Head of caudate nucleus (tissue), 42 donors: ENCODE results near the gene S100A9.

Experiments
- DNase-seq, 42 donors: peaks; one replicate each; pipeline versions ENCODE4 v3.0.0 to v3.0.0-alpha.2; 2020 to 2021; ENCODE audit warnings: mixed read lengths in 7 of 42
- intact Hi-C: fragments of 100-400 bp; cut with DNase I; formaldehyde crosslinking; loops from one replicate; pipeline ENCODE4 v1.15.0; 2022

Gene S100A9

GRCh38 chr1:153357076-153357852 lies 390 bp upstream of the S100A9 start:
- peak in 17 of 42 donors; percentile 4 to 60 (median 28) for DNase-seq
- intact Hi-C loops: no loop called here

- intact Hi-C loops: no loop called here
- DNase-seq: peak in 3 of 42 donors; percentile 4 to 9 (median 8)
Observed at GRCh38 chr1:153358691-153358975, 979 bp downstream of the S100A9 start.

DNA sequence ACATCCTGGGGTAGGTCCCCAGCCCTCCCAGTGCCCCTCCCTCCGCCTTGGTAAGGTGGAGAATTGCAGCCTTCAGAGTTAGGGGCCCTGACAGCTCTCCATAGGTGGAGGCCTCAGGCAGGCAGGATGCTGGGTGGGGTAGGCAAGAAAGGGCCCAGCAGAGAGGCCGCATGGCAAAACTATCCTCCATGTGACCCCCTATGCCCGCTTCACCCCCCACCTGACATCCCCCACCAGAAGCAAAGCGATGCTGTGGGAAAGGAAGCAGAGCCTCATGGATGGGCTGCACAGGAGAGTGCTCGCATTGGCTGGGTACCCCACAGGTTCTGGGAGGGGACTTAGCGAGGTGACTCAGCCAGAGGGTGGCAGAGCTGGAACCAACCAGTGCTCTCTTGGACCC lies 1.6 kb downstream of the S100A9 start:
- intact Hi-C loops: no loop called here
- DNase-seq: peak in 2 of 42 donors; percentile 4 to 13

DNA sequence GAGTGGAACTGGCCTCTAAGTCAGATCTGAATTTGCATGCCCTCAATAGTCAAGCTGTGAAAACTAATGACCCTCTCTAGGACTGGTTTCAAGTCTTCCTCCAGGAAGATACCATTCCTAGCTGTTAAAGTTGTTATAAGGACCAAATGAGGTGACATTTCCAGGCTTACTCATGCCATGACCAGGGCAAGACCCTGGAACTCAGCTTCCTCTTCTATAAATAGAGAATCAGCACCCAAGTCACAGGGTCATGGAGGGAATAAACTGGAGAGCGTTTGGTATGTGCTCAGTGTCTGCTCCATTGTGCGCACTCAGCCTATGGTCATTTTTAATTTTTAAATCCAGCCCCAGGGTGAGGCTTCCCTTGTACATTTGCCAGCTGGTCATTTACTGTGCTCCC lies 2.5 kb downstream of the S100A9 start:
- intact Hi-C loops: no loop called here

DNA sequence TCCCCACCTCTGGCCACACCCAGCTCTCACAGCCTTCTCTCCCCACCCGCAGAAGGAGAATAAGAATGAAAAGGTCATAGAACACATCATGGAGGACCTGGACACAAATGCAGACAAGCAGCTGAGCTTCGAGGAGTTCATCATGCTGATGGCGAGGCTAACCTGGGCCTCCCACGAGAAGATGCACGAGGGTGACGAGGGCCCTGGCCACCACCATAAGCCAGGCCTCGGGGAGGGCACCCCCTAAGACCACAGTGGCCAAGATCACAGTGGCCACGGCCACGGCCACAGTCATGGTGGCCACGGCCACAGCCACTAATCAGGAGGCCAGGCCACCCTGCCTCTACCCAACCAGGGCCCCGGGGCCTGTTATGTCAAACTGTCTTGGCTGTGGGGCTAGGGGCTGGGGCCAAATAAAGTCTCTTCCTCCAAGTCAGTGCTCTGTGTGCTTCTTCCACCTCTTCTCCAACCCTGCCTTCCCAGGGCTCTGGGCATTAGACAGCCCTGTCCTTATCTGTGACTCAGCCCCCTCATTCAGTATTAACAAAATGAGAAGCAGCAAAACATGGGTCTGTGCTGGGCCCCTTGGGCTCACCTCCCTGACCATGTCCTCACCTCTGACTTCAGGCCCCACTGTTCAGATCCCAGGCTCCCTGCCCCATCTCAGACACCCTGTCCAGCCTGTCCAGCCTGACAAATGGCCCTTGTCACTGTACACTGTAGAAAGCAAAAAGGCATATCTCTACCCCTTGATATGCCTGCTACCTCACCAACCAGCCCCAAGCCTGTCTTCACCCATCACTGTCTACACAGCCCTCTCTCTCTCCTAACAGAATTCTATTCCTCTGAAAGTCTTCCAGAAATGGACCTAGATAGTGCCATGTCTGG lies 3.2 kb downstream of the S100A9 start:
- intact Hi-C loops: no loop called here
- peak in 1 of 42 donors; percentile 7 for DNase-seq

More for the DNA sequence above, 2.5 kb downstream of the S100A9 start:
- DNase-seq: no peak

GRCh38 chr1:153361480-153362109 lies 3.9 kb downstream of the S100A9 start:
- DNase-seq: peak in 1 of 42 donors; percentile 6
- intact Hi-C loops: no loop called here

GRCh38 chr1:153362187-153362775 lies 4.6 kb downstream of the S100A9 start:
- intact Hi-C loops: no loop called here
- DNase-seq: peak in 1 of 42 donors; percentile 5

DNA sequence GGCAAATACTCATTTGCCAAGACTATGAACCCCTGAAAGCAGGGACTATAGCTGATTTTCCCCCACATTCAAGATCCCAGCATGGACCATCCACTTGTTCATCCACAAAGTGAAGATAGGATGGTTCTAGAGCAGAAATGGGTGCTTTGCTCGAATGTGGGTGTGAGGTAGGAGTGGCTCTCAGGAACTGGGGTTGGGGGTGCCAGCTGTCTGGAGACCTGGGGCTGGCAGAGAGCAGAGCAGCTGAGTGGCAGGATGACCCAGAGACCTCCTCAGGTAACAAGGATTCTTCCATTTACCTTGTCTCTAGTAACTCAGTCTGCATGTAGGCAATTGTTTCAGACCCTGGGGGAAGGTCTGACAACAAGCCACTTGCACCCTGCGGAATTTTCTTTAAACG lies 6.0 kb downstream of the S100A9 start:
- peak in 1 of 42 donors; percentile 4 for DNase-seq
- intact Hi-C loops: no loop called here

- intact Hi-C loops: no loop called here
- DNase-seq: no peak
Observed at GRCh38 chr1:153364156-153364555, 6.5 kb downstream of the S100A9 start.

DNA sequence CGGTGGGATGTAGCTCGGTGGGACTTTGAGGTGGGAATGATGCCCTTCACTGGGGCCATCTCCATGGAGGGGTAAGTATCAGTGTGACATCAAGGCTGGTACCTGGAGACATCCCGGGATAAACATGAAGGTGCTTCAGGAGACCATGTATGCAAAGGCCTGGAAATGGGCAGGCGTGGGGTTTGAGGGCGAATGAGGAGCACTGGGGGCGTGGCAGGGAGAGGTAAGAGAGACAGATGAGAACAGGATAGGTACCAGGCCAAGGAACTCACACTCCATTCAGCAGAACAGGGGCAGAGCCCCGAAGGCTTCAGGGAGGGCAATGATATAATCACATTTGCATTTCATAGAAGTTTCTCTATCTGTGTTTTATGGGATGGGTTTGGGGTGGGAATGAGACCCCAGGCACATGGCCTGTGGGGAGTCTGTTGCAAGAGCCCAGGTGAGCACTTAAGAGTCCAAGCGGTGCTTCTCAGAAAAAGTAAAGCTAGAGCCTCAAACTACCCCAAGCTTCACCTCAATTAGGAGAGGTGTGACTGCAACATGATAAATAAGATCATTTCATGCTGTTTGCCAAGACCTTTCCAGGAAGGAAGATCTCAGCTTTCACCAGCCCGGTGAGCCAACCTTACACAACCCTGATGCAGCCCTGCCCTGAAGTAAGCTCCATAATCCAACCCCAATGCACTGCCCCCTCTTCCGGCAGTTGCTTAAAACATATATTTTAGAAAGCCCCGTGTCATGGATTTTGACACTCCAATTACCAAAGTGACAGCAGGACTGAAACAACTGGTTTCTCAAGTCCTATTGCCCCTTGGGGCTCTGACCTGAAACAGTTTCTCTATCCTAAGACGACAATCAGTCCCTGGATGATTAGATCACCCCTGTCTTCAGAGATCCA lies 7.4 kb downstream of the S100A9 start:
- intact Hi-C loops: no loop called here
- peak in 1 of 42 donors; percentile 7 for DNase-seq

GRCh38 chr1:153365696-153366095 lies 8.0 kb downstream of the S100A9 start:
- DNase-seq: peak in 1 of 42 donors; percentile 6
- intact Hi-C loops: no loop called here

GRCh38 chr1:153366261-153366660 lies 8.6 kb downstream of the S100A9 start:
- DNase-seq: no peak
- intact Hi-C loops: no loop called here

DNA sequence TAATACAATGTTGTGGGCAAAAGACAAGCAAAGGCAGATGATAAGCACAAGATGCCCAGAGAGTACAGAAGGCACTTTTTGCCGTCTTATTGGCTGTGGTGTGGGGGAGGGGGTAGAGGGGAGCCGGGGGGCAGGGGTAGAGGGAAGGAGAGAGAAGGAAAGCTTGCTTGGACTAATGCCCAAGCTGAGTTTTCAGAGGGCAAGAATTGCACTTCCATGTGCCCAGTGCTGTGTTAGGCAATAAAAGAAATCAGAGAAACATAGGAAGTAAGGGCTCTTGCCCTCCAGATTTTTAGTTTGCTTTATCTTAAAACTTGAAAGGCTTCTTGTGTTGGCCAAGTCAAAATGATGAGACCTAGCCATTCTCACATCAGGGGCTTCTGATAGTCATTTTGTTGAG lies 9.4 kb downstream of the S100A9 start:
- intact Hi-C loops: no loop called here

GRCh38 chr1:153368495-153368894 lies 10.8 kb downstream of the S100A9 start:
- intact Hi-C loops: no loop called here

More for the DNA sequence above, 9.4 kb downstream of the S100A9 start:
- DNase-seq: no peak

DNA sequence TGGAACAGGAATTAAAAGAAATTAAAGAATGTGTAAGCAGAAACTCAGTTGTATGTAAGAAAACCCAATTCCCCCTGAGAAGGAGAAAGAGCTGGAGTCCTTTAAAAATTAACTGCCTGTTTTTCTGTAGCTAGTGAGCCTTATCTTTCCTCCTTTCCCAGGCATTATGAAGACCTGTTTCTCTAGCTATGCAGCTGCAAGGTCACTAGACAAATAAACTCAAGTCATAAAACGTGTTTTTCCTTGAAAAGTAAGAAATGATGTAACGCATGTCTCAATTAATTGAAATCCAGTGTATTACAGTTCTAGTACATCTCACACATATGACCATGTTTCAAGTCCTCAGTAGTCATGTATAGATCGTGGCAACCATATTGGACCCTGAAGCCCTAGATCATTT lies 12.5 kb downstream of the S100A9 start:
- no peak for DNase-seq
- intact Hi-C loops: no loop called here

More at GRCh38 chr1:153368495-153368894, 10.8 kb downstream of the S100A9 start:
- DNase-seq: no peak

- intact Hi-C loops: no loop called here
- peak in 1 of 42 donors; percentile 2 for DNase-seq
Observed at GRCh38 chr1:153371231-153371630, 13.6 kb downstream of the S100A9 start.

DNA sequence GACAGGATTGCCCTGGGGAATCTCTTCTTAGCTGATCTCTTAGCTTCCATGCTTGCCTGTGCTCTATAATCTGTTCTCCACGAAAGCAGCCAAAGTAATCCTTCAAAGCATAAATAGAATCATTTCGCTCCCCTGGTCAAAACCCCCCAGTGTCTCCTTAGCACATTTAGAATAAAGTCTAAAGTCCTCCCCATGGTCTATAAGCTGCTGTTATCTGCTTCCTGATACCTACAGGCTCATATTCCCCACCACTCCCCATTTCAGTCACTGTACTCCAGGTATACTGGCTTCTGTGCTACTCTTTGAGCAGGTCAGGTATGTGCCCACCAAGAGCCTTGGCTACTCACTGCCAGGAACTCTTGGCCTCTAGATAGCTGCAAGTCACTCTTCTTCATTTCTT lies 14.9 kb downstream of the S100A9 start:
- intact Hi-C loops: no loop called here
- DNase-seq: no peak

GRCh38 chr1:153374071-153374470 lies 16.4 kb downstream of the S100A9 start:
- intact Hi-C loops: no loop called here
- DNase-seq: peak in 5 of 42 donors; percentile 4 to 15 (median 13)
